NCI-H446 treated with DMSO at 0.1 percent for 48 hours (cell line): ENCODE measurements around the gene C11orf42.

Experiments used
- DNase-seq: peaks from one replicate; lab custom pipeline; 2025; lab: John Stamatoyannopoulos, UW

C11orf42 gene

DNA sequence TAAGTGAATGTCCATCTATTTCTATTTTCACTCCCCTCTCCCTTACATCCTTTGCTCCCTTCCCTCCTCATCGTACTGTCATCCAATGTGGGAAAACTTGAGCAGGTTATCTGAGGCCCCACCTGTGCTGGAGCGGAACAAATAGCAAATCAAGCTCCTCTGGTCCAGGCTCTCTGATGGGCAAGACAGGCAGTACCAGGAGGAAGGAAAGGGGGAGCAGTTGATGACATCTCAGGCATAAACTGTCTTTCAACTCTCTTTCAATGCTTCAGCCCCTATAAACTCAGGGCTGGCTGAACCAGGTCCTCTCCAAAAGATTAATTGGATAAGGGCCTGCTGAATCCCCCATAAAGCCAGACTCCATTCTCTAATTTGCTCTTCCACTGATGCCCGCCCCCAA, 52.8 kb downstream of the C11orf42 start:
- DNase-seq = no peak

DNA sequence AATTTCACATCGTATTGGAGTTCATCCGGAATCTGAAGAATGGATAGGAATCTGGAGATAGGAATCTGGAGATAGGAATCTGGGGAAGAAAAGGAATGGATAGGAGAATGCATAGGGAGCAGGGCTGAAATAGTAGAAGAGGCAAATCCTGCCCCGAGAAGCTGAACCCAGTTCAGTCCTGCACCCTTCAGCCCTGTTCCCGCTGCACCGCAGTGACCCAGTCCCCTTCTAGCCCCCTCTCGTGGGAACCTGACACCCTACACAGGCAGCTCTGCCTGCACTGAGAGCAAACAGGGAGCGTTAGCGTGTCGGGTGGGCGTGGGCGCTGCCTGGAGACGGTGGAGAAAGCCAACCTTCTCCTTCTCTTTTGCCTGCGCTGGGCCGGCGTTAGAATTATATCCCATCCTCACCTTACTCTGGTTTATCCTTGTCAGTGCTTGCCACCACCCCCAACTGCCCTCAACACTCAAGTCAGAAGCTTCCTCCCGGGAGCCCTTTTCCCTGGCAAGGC, 53.3 kb downstream of the C11orf42 start:
- DNase-seq = no peak

DNA sequence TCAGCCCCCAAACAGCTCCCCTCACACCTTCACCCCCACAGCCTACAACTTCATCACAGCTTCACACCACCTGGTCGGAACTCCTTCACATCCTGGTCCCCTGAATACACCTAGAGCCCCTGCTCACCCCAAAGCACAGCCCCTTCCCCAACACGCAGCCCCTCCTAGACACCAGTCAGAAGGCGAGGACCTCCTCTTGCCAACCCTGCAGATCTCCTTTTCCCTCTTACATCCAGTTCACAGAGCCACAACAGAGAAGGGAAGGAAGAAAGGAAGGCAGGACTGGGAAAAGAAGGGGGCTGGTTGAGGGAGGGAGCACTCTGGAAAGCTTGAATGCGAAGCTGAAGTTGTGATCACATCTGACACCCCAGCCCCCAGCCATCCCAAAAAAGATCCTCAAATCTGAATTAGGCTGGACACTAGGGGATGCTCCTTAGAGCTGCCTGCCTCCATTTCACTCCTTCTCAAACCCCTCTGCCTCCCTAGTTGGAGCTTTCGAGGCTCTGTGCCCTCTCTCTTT, 54.9 kb downstream of the C11orf42 start:
- no peak for DNase-seq
